ACC112 (cell line): ENCODE data around the gene ZNF652.
"Not testable (repeated sequence)": the region's sequence is repeated elsewhere in the genome, so short reads cannot be mapped to it uniquely, and the experiment has no call there.

Source experiments
- H2AFZ ChIP-seq: fragments of 200-600 bp; sonication (generic); one replicate; pipeline ENCODE4 v1.6.0; 2017; ENCODE audit warnings: antibody characterized with exemption, low read length; ENCODE audit not compliant: unreplicated experiment
- H3K27ac ChIP-seq: fragments of 200-600 bp; sonication (generic); 2 replicates; pipeline ENCODE4 v1.5.1; 2014; ENCODE audit warnings: low read depth, mild to moderate bottlenecking, antibody characterized with exemption, low read length, moderate library complexity
- H3K27me3 ChIP-seq: fragments of 200-600 bp; sonication (generic); 2 replicates; pipeline ENCODE4 v1.6.1; 2014; ENCODE audit warnings: mild to moderate bottlenecking, antibody characterized with exemption, low read length, moderate library complexity, mixed read lengths; ENCODE audit not compliant: insufficient read depth
- H3K36me3 ChIP-seq: fragments of 200-600 bp; sonication (generic); 2 replicates; pipeline ENCODE4 v1.6.1; 2016; ENCODE audit warnings: mild to moderate bottlenecking, antibody characterized with exemption, low read length, moderate library complexity, mixed read lengths; ENCODE audit not compliant: insufficient read depth
- H3K4me1 ChIP-seq: fragments of 200-600 bp; sonication (generic); one replicate; pipeline ENCODE4 v1.6.1; 2016; ENCODE audit warnings: low read length, mixed read lengths; ENCODE audit not compliant: insufficient read depth, unreplicated experiment, control insufficient read depth
- H3K4me3 ChIP-seq: fragments of 200-600 bp; sonication (generic); 2 replicates; pipeline ENCODE4 v1.5.1; 2014; ENCODE audit warnings: mild to moderate bottlenecking, low read depth, low read length
- H3K79me2 ChIP-seq: fragments of 200-600 bp; sonication (generic); one replicate; pipeline ENCODE4 v1.6.0; 2016; ENCODE audit warnings: low read length; ENCODE audit not compliant: control insufficient read depth, unreplicated experiment, insufficient read depth

Gene ZNF652

GRCh38 chr17:49266233-49266632 lies 95.8 kb downstream of the ZNF652 start:
- Histone ChIP-seq H2AFZ (no peak overlapping the region), H3K4me1 (peaks cover under 1% of the 10 kb centered on the region), H3K79me2 (no peaks in the 10 kb centered on the region), H3K27ac (no peak overlapping the region), H3K27me3 (no peaks in the 10 kb centered on the region), H3K4me3 (no peak overlapping the region), H3K36me3 (no peaks in the 10 kb centered on the region)

GRCh38 chr17:49261540-49261939 lies 100.5 kb downstream of the ZNF652 start:
- not testable (repeated sequence) for H3K4me3 ChIP-seq, H2AFZ ChIP-seq, H3K27me3 ChIP-seq, H3K79me2 ChIP-seq, H3K36me3 ChIP-seq, H3K27ac ChIP-seq, H3K4me1 ChIP-seq

DNA sequence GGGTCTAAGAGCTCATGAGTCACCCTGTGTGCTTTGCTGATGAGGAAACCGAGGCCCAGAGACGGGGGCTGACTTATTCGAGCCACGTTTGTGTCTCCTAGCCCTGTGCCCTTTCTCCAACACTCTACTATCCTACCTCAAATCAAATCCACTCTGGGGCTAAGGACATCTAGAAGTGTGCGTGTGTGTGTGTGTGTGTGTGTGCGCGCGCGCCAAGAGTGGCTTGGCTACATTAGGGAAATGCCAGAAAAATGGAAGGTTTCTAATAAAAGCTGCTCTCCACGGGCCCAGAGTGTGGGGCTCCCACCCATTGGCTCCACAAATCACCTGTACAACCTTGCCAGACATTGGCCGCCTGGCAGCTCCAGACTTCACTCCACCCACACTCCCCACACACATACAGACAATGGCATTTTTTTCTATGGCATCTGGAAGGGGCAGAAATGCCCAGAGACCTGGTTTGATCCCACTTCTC lies 101.2 kb downstream of the ZNF652 start:
- H2AFZ ChIP-seq = peak overlapping the region; percentile 98
- no peaks in the 10 kb centered on the region for H3K27me3 ChIP-seq
- H3K79me2 ChIP-seq = no peaks in the 10 kb centered on the region
- peak overlapping the region; percentile 83 for H3K4me3 ChIP-seq
- H3K27ac ChIP-seq = peak overlapping the region; percentile 86
- peaks cover 6% of the 10 kb centered on the region for H3K4me1 ChIP-seq
- H3K36me3 ChIP-seq = no peaks in the 10 kb centered on the region

- peak overlapping the region; percentile 83 for H3K4me3 ChIP-seq
- peak overlapping the region; percentile 98 for H2AFZ ChIP-seq
- H3K27me3 ChIP-seq = no peaks in the 10 kb centered on the region
- no peaks in the 10 kb centered on the region for H3K36me3 ChIP-seq
- H3K4me1 ChIP-seq = peaks cover 6% of the 10 kb centered on the region
- H3K27ac ChIP-seq = peak overlapping the region; percentile 86
- H3K79me2 ChIP-seq = no peaks in the 10 kb centered on the region
Observed at GRCh38 chr17:49260011-49260816, 101.8 kb downstream of the ZNF652 start.

DNA sequence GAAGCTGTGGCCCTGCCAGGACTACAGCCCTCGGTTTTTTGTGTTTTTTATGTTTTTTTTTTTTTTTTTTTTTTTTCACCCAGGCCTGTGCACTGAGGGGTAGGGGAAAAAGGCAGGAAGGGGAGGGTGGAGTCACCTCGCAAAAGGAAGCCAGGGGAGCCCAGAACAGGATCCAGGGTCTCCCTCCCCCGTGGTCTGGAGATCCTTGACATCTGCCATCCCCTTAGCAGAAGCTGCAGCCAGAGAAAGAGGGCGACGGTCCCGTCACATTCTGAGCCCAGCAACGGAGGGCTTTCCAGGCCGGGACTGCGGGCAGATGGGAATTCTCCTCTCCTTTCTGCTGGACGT lies 102.4 kb downstream of the ZNF652 start:
- H3K36me3 ChIP-seq = no peaks in the 10 kb centered on the region
- peak overlapping the region; percentile 98 for H2AFZ ChIP-seq
- peaks cover 6% of the 10 kb centered on the region for H3K4me1 ChIP-seq
- H3K27ac ChIP-seq = peak overlapping the region; percentile 86
- no peaks in the 10 kb centered on the region for H3K27me3 ChIP-seq
- H3K79me2 ChIP-seq = no peaks in the 10 kb centered on the region
- H3K4me3 ChIP-seq = peak overlapping the region; percentile 83

DNA sequence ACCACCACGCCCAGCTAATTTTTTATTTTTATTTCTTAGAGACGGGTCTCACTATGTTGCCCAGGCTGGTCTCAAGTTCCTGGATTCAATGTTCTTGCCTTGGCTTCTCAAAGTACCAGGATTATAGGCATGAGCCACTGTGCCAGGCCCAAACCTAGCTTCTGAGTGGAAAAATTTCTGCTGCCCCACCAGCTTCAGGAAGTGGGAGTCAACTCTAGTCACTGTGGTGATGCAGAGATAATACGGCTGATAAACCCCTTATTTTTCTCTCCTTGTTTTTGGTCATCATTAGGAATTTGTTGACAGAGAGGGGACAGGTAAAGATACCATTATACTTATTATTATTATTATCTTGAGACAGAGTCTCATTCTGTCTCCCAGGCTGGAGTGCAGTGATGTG lies 103.7 kb downstream of the ZNF652 start:
- no peak overlapping the region for H3K27ac ChIP-seq
- no peak overlapping the region for H2AFZ ChIP-seq
- no peaks in the 10 kb centered on the region for H3K36me3 ChIP-seq

GRCh38 chr17:49255125-49255524 lies 106.9 kb downstream of the ZNF652 start:
- no peak overlapping the region for H2AFZ ChIP-seq
- H3K27me3 ChIP-seq = no peaks in the 10 kb centered on the region
- H3K4me1 ChIP-seq = peaks cover 5% of the 10 kb centered on the region
- no peak overlapping the region for H3K4me3 ChIP-seq
- no peaks in the 10 kb centered on the region for H3K36me3 ChIP-seq
- H3K79me2 ChIP-seq = no peaks in the 10 kb centered on the region
- no peak overlapping the region for H3K27ac ChIP-seq

More for the DNA sequence above, 103.7 kb downstream of the ZNF652 start:
- H3K79me2 ChIP-seq = no peaks in the 10 kb centered on the region
- H3K4me3 ChIP-seq = no peak overlapping the region
- H3K27me3 ChIP-seq = no peaks in the 10 kb centered on the region
- H3K4me1 ChIP-seq = peaks cover 6% of the 10 kb centered on the region

DNA sequence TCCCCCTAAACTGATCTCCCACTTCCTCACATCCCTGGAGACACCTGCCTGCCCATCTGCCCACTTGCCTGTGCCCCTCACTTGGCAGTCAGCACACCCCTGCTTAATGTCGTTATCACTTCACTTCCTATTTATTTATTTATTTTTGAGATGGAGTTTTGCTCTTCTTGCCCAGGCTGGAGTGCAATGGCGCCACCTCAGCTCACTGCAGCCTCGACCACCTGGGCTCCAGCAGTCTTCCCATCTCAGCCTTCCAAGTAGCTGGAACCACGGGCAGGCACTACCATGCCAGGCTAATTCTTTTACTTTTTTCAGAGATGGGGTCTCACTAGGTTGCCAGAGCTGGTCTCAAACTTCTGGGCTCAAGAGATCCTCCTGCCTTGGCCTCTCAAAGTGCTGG lies 108.0 kb downstream of the ZNF652 start:
- Histone ChIP-seq H3K36me3 (no peaks in the 10 kb centered on the region), H3K4me3 (no peak overlapping the region), H3K79me2 (no peaks in the 10 kb centered on the region), H2AFZ (no peak overlapping the region), H3K27ac (no peak overlapping the region), H3K27me3 (no peaks in the 10 kb centered on the region), H3K4me1 (peaks cover 5% of the 10 kb centered on the region)

- Histone ChIP-seq H3K4me3 (no peak overlapping the region), H3K36me3 (no peaks in the 10 kb centered on the region), H2AFZ (no peak overlapping the region), H3K79me2 (no peaks in the 10 kb centered on the region), H3K4me1 (peaks cover 5% of the 10 kb centered on the region), H3K27me3 (no peaks in the 10 kb centered on the region), H3K27ac (no peak overlapping the region)
Observed at GRCh38 chr17:49252148-49252695, 109.8 kb downstream of the ZNF652 start.

DNA sequence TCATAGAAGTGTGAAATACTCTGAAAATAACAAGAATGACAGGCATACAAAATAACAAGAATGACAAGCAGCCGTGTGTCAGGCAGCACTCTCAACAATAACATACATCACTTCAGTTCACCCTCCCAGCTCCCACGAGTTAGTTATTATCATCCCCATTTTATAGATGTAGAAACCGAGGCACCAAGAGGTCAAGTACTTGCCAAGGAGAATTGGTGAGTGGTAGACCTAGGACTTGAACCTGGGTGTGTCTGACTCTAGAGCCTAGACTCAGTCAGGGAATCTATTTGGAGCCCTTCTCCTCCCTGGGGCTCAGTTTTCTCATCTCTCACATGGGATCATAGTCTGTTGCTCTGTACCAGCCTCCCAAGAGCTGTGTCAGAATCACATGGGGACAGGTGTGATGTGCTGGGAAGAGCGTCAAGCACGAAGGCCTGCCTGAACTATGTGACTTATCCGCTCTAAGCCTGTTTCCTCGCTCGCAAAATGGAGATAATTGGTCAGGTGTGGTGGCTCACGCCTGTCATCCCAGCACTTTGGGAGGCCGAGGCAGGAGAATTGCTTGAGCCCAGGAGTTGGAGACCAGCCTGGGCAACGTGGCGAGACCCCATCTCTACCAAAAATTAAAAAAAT lies 112.0 kb downstream of the ZNF652 start:
- Histone ChIP-seq H3K27me3 (no peaks in the 10 kb centered on the region), H2AFZ (no peak overlapping the region), H3K79me2 (no peaks in the 10 kb centered on the region)

More for the DNA sequence above, 112.0 kb downstream of the ZNF652 start:
- Histone ChIP-seq H3K4me1 (peaks cover 5% of the 10 kb centered on the region), H3K36me3 (no peaks in the 10 kb centered on the region), H3K27ac (no peak overlapping the region), H3K4me3 (no peak overlapping the region)
